A673 (cell line): ENCODE measurements around the gene PIWIL4.

Source experiments
- EZH2 ChIP-seq: fragments of 200-600 bp; sonication (generic); IDR thresholded peaks from 2 replicates; pipeline ENCODE4 v1.6.1; 2017; ENCODE audit warnings: borderline replicate concordance, low read depth, mild to moderate bottlenecking, mixed read lengths, antibody characterized with exemption, low read length; ENCODE audit not compliant: poor library complexity, severe bottlenecking
- TF ChIP-seq, protein P1 (sequence below): fragments of 300-800, 200-600 bp; sonication (generic); conservative IDR thresholded peaks from 2 replicates; pipeline ENCODE4 v1.5.1; 2017; ENCODE audit warnings: low read depth, mild to moderate bottlenecking, antibody characterized with exemption, low read length, moderate library complexity, mixed read lengths

GRCh38 chr11:94650756-94651155 is 83.6 kb downstream of the PIWIL4 start:
- TF ChIP-seq, protein P1, sequence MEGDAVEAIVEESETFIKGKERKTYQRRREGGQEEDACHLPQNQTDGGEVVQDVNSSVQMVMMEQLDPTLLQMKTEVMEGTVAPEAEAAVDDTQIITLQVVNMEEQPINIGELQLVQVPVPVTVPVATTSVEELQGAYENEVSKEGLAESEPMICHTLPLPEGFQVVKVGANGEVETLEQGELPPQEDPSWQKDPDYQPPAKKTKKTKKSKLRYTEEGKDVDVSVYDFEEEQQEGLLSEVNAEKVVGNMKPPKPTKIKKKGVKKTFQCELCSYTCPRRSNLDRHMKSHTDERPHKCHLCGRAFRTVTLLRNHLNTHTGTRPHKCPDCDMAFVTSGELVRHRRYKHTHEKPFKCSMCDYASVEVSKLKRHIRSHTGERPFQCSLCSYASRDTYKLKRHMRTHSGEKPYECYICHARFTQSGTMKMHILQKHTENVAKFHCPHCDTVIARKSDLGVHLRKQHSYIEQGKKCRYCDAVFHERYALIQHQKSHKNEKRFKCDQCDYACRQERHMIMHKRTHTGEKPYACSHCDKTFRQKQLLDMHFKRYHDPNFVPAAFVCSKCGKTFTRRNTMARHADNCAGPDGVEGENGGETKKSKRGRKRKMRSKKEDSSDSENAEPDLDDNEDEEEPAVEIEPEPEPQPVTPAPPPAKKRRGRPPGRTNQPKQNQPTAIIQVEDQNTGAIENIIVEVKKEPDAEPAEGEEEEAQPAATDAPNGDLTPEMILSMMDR: no peak
- TF ChIP-seq EZH2: no peak
